Activated CD4-positive, alpha-beta T cell treated with anti-CD3 and anti-CD28 coated beads, Interleukin-2, amount 10 ng/mL, durations not matched to agents 7 days and 5 days (primary cell): Measurements from ENCODE around the gene SPANXN4. TPM values are rescaled to one million over a fixed set of nuclear protein-coding genes. Genes with fewer than 3 reads are reported as not detected.

Source experiments
- CTCF ChIA-PET: fragments of 350-600 bp; sonication (Branson Sonifier 250); formaldehyde crosslinking; loops from one replicate; lab custom pipeline; 2021; ENCODE audit warnings: antibody characterized with exemption; lab: Charles Lee
- POLR2A ChIA-PET: fragments of 350-600 bp; sonication (Branson Sonifier 250); formaldehyde crosslinking; loops from one replicate; lab custom pipeline; 2021; ENCODE audit warnings: antibody characterized with exemption; lab: Charles Lee
- DNase-seq: peaks from one replicate; pipeline ENCODE4 v3.0.0-alpha.2; 2020
- H3K27ac Mint-ChIP-seq: one replicate; pipeline ENCODE4 v1.8.0; 2021; ENCODE audit warnings: mild to moderate bottlenecking, moderate library complexity, mixed read lengths
- H3K27me3 Mint-ChIP-seq: one replicate; pipeline ENCODE4 v1.8.0; 2021; ENCODE audit warnings: mixed read lengths
- H3K36me3 Mint-ChIP-seq: one replicate; pipeline ENCODE4 v1.8.0; 2021; ENCODE audit warnings: low read depth, mixed read lengths
- H3K4me1 Mint-ChIP-seq: one replicate; pipeline ENCODE4 v1.8.0; 2021; ENCODE audit warnings: mixed read lengths
- H3K4me3 Mint-ChIP-seq: one replicate; pipeline ENCODE4 v1.8.0; 2021; ENCODE audit warnings: mild to moderate bottlenecking, moderate library complexity, mixed read lengths
- H3K9me3 Mint-ChIP-seq: one replicate; pipeline ENCODE4 v1.8.0; 2021; ENCODE audit warnings: mixed read lengths
- total RNA-seq, 2 experiments: library from RNA; stranded (reverse); gene quantifications; one replicate each; pipeline ENCODE4 v1.2.3, GENCODE V29; 2021

SPANXN4 gene, protein sequence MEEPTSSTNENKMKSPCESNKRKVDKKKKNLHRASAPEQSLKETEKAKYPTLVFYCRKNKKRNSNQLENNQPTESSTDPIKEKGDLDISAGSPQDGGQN
- not detected for total RNA-seq

DNA sequence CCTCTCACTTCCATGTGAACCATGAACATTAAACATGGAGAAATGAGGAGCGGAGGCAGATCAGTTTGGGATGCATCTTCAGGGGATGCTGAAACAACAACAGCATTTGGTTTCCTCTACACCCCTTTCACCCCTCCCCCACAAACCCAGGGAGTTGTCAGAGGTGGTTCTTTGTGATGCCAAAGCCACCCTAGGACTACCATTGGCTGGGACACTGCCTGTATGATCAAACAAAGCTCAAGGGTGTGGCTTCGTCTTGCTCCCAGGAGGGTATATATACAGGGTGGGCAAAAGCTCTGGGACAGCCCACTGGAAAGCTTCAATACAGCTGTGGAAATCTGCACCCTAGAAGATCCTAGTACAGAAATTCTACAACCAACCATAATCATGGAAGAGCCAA is at the start of gene SPANXN4:
Gene SPANXN4, plus strand, starts transcription at position 301 of the 400 bp plus-strand sequence. Its CDS starts 87 bp downstream, at position 388.
- Mint-ChIP-seq H3K27ac (no peak within 1 kb of the TSS), H3K4me1 (no peaks in the 10 kb centered on the region), H3K9me3 (peaks cover 2% of the 10 kb centered on the region), H3K4me3 (no peak within 1 kb of the TSS), H3K36me3 (no peaks in the 10 kb centered on the region), H3K27me3 (no peaks in the 10 kb centered on the region)
- POLR2A ChIA-PET = no interaction called here
- no peak for DNase-seq
- CTCF ChIA-PET = no interaction called here

DNA sequence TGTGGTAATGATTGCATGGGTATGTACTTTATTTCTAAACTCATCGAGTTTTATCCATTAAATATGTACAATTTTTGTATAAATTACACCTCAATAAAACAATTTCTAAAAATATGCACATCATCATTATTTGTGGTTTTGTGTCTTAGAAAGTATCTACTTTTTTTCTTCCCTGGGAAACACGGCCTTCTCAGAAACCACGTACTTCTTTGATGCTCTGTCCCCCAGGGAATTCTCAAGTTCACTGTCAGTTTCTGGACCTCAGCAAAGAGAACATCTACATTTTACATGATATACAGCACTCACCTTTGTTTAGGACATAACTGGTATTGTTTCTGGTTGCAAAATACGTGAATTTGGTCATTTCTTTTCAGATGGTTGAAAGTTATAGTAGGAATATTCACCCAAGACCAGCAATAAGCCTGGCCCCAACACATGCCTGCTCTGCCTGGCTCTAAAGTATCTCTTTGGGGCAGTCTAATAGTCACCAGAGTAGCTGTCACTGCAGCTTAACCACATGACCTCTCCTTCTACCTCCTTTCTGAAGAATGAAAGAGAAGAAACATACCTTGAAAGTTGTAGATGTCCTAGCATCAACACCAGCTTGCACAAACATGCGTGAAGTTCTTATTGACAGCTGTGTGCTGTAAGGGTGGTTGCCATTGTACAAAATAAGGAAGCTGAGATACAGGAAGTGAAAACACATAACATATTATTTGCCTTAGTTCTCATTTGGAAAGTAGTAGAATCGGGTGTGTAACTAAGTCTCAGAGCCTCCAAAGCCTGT is 48.4 kb upstream of the SPANXN4 start:
- H3K4me3 Mint-ChIP-seq = no peak overlapping the region
- POLR2A ChIA-PET = no interaction called here
- no peaks in the 10 kb centered on the region for H3K36me3 Mint-ChIP-seq
- CTCF ChIA-PET = no interaction called here
- H3K27me3 Mint-ChIP-seq = no peaks in the 10 kb centered on the region
- H3K27ac Mint-ChIP-seq = no peak overlapping the region
- peaks cover 5% of the 10 kb centered on the region for H3K9me3 Mint-ChIP-seq
- no peaks in the 10 kb centered on the region for H3K4me1 Mint-ChIP-seq
- no peak for DNase-seq

DNA sequence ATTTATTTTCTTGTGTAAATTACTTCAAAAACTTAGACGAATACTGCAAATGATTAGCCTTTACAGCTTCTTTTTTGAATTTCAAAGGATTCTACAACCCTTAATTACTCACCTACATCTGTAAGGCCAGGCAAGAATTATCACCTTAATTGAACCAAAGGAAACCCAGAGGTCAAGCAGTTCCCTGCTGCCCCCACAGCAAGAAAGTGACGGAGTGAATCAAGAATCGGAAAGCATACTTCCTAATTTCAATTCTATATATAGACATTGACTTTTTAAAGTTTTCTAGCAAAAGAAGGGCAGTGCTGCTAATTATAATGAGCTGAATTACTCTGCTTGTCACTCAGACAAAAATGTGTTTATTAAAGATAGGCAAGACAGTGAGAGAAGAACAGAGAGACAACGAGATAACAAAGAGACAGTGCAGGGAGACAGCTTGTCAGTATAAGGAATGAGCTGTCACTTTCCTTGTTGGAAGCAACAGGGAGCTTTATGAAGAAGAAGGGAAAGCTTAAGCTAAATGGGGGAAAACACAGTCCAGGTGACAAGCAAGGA is 47.5 kb upstream of the SPANXN4 start:
- H3K36me3 Mint-ChIP-seq = no peaks in the 10 kb centered on the region
- DNase-seq = no peak
- CTCF ChIA-PET = interaction anchor here (0.6 kb wide), 1 partner anchor 1666 kb away, joined by 3 read pairs; no protein-coding TSS in a partner anchor
- no peak overlapping the region for H3K27ac Mint-ChIP-seq
- POLR2A ChIA-PET = no interaction called here
- H3K4me3 Mint-ChIP-seq = no peak overlapping the region
- peaks cover 5% of the 10 kb centered on the region for H3K9me3 Mint-ChIP-seq
- H3K4me1 Mint-ChIP-seq = no peaks in the 10 kb centered on the region
- H3K27me3 Mint-ChIP-seq = no peaks in the 10 kb centered on the region

DNA sequence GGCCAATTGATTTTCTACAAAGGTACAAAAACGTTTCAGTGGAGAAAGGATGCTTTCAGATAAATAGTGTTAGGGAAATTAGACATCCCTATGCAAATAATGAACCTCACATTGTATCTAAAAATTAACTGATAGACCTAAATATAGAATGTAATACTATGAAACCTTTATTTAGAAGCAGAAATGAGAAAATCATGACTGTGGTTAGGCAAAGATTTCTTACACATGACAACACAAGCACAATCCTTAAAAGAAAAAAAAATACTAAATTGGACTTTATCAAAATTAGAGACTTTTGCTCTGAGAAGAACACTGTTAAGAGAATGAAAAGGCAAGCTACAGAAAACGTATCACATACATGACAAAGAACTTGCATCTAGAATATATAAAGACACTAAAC is 43.0 kb upstream of the SPANXN4 start:
- Mint-ChIP-seq H3K27me3 (no peaks in the 10 kb centered on the region), H3K9me3 (peaks cover 5% of the 10 kb centered on the region), H3K4me1 (no peaks in the 10 kb centered on the region), H3K36me3 (no peaks in the 10 kb centered on the region), H3K4me3 (no peak overlapping the region), H3K27ac (no peak overlapping the region)
- POLR2A ChIA-PET = no interaction called here
- DNase-seq = no peak
- CTCF ChIA-PET = no interaction called here

DNA sequence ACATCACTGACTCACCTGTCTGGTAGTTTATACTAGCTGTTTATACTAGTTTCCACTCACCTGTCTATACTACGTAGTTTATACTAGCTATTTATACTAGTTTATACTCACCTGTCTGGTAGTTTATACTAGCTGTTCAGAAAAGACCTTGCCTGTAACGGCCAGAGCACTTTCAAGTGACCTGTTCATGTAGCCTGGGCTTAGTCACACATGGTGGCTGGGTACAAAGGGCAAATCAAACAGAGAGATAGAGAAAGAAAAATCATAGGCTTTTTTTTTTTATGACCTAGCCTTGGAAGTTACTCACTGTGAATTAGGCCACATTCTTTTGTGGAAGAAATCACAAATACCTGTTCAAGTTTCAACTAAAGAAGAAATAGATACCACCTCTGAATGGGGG is 30.7 kb upstream of the SPANXN4 start:
- DNase-seq = no peak
- Mint-ChIP-seq H3K4me1 (no peaks in the 10 kb centered on the region), H3K36me3 (no peaks in the 10 kb centered on the region), H3K9me3 (no peaks in the 10 kb centered on the region), H3K27ac (no peak overlapping the region), H3K27me3 (no peaks in the 10 kb centered on the region), H3K4me3 (no peak overlapping the region)
- CTCF ChIA-PET = no interaction called here
- POLR2A ChIA-PET = no interaction called here

DNA sequence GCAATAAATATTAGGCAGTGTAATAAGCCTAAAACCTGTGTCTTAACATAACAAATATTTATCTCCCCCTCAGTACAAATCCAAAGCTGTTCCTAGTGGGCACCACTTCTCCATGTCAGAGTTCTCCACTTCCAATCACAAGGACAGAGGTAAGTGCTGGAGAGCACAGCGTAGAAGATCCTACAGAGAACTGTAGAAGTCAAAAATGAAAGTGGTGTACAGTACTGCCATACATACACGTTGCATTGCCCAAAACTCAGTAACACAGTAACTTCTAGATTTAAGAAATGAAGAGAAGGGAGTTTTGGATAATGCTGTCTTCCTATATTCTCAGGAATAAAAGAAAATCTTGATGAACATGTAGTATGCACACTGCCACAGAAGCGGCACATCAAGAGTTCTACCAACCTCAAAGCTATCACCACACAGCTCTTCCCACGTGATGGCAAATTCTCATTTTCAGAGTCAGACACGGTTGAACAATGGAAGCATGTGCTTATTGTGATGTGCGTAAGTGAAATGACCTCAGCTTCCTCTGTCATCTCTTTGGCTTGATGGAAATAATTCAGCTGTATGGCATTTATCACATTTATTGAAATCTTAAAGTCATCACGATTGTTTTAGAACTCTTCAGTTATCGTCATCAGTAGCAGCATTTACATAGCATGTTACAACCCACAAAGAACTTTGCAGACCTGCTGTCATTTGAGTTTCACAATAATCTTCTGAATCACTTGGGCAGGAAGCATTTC is 27.1 kb upstream of the SPANXN4 start:
- no peaks in the 10 kb centered on the region for H3K9me3 Mint-ChIP-seq
- DNase-seq = no peak
- ChIA-PET CTCF (interaction anchor here (1.2 kb wide), 1 partner anchor 77 kb away, joined by 4 read pairs; no protein-coding TSS in a partner anchor), POLR2A (no interaction called here)
- no peak overlapping the region for H3K27ac Mint-ChIP-seq
- no peaks in the 10 kb centered on the region for H3K36me3 Mint-ChIP-seq
- H3K4me1 Mint-ChIP-seq = no peaks in the 10 kb centered on the region
- H3K27me3 Mint-ChIP-seq = no peaks in the 10 kb centered on the region
- H3K4me3 Mint-ChIP-seq = no peak overlapping the region

DNA sequence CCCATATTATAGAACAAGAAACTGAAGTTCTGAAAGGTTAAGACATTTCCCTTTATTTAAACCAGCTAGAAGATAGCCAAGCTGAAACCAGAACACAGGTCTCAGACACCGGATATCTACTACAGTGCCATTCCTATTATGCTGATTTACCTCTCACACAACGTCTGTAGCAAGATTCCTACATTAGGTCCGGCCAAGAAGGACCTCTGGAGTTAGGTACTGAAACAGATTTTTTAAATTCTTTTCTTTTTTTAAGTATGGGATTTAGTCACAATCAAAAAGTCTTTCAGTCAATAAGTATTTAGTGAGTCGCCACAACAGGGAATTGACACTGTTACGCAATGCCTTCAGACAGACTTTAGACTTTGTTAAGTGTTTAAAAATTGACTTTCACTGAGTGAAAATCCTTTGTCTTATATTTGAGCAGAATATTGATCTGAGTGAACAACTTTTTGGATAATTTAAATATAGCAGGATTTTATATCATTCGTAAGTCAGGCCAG is 26.5 kb upstream of the SPANXN4 start:
- CTCF ChIA-PET = interaction anchor here (1.2 kb wide), 1 partner anchor 77 kb away, joined by 4 read pairs; no protein-coding TSS in a partner anchor
- H3K27ac Mint-ChIP-seq = no peak overlapping the region
- POLR2A ChIA-PET = no interaction called here
- H3K4me1 Mint-ChIP-seq = no peaks in the 10 kb centered on the region
- H3K27me3 Mint-ChIP-seq = no peaks in the 10 kb centered on the region
- H3K36me3 Mint-ChIP-seq = no peaks in the 10 kb centered on the region
- DNase-seq = no peak
- no peaks in the 10 kb centered on the region for H3K9me3 Mint-ChIP-seq
- H3K4me3 Mint-ChIP-seq = no peak overlapping the region

DNA sequence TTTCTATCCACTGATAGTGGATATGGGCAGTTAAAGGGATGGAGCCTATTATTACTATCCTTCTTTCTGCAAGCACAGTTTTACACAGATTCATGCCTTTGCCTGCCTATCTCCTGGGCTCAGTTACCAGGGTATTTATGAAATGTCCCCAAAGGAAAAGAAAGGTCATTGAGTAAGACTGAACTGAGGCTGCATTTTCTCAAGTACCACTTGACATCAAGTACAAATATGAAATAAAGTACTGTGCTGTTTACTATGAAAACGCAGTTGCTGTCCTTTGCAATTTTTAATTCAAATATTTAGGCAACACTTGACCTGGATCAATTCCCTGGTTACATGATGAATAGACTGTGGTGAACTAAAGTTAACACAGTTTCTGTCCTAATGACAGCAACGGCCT is 23.5 kb upstream of the SPANXN4 start:
- CTCF ChIA-PET = no interaction called here
- no peak for DNase-seq
- Mint-ChIP-seq H3K27ac (no peak overlapping the region), H3K9me3 (no peaks in the 10 kb centered on the region), H3K36me3 (no peaks in the 10 kb centered on the region), H3K27me3 (no peaks in the 10 kb centered on the region), H3K4me1 (no peaks in the 10 kb centered on the region), H3K4me3 (no peak overlapping the region)
- POLR2A ChIA-PET = no interaction called here

DNA sequence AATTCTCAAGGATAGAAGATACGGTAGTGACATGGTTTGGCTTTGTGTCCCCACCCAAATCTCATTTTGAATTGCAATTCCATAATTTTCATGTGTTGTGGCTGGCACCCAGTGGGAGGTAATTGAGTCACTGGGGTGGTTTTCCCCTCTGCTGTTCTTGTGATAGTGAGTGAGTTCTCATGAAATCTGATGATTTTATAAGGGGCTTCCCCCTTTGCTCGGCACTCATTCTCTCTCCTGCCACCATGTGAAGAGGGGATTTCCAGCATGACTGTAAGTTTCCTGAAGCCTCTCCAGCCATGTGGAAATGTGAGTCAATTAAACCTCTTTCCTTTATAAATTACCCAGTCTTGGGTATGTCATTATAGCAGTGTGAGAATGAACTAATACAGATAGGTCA is 8.5 kb upstream of the SPANXN4 start:
- no peaks in the 10 kb centered on the region for H3K36me3 Mint-ChIP-seq
- no peak overlapping the region for H3K27ac Mint-ChIP-seq
- CTCF ChIA-PET = no interaction called here
- POLR2A ChIA-PET = no interaction called here
- no peak overlapping the region for H3K4me3 Mint-ChIP-seq
- peaks cover 5% of the 10 kb centered on the region for H3K9me3 Mint-ChIP-seq
- H3K27me3 Mint-ChIP-seq = no peaks in the 10 kb centered on the region
- no peak for DNase-seq
- no peaks in the 10 kb centered on the region for H3K4me1 Mint-ChIP-seq

DNA sequence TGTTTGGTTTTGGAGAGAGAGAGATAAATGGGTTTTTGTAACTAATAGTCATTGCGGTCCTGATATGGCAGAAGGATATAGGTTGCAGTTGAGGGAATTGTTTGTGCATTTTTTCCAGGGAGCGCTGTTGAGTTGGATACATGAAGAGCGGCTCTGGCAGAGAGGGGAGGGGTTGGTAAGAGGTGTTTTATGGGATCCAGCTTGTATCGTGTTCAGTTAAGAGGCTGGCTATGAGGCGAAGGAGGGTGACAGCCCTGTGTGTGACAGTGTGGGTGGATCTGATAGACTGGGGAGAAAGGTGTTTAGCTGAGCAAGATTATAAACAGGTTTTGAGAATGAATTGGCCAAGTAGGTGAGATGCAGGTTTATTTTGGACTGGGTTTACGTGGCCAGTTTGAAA is 1.5 kb downstream of the SPANXN4 start:
- H3K9me3 Mint-ChIP-seq = peaks cover 5% of the 10 kb centered on the region
- ChIA-PET CTCF (no interaction called here), POLR2A (no interaction called here)
- H3K4me3 Mint-ChIP-seq = no peak overlapping the region
- H3K27ac Mint-ChIP-seq = no peak overlapping the region
- no peaks in the 10 kb centered on the region for H3K27me3 Mint-ChIP-seq
- no peaks in the 10 kb centered on the region for H3K36me3 Mint-ChIP-seq
- DNase-seq = no peak
- H3K4me1 Mint-ChIP-seq = no peaks in the 10 kb centered on the region

DNA sequence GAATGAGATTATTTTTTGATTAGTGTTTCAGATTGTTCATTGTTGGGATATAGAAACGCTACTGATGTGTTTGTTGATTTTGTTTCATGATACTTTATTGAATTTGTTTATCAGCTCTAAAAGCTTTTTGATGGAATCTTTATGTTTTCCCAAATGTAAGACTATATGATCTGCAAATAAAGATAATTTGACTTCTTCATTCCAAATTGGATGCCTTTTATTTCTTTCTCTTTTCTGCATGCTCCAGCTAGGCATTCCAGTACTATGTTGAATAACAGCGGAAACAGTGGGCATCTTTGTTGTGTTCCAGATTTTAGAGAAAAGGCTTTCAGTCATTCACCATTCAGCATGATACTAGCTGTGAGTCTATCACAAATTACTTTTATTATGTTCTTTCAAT is 21.8 kb downstream of the SPANXN4 start:
- H3K27ac Mint-ChIP-seq = no peak overlapping the region

DNA sequence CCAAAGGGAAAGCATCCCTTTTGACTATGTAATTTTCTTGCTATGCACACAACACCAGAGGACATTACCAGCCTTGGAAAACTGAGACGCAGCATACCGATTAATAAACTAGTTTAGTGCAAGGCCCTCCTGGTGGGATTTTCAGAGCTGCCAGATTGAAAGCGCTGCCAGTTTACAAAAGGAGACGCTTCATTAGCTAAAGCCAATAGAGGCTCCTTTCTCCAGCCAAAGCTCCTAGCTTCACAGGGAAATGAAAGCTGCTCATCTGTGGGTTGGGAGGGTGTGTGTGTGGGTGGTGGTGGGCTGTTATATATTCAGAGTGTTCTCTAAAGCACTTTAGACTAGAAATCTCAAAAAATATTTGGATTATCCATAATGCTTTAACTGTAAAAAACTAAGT is 32.4 kb downstream of the SPANXN4 start:
- Mint-ChIP-seq H3K9me3 (no peaks in the 10 kb centered on the region), H3K27ac (no peak overlapping the region), H3K4me1 (no peaks in the 10 kb centered on the region), H3K4me3 (no peak overlapping the region), H3K36me3 (no peaks in the 10 kb centered on the region), H3K27me3 (no peaks in the 10 kb centered on the region)
- ChIA-PET CTCF (no interaction called here), POLR2A (no interaction called here)
- DNase-seq = no peak

More for the DNA sequence above, 21.8 kb downstream of the SPANXN4 start:
- Mint-ChIP-seq H3K36me3 (no peaks in the 10 kb centered on the region), H3K4me1 (no peaks in the 10 kb centered on the region), H3K27me3 (no peaks in the 10 kb centered on the region), H3K9me3 (peaks cover 2% of the 10 kb centered on the region), H3K4me3 (no peak overlapping the region)
- no peak for DNase-seq
- ChIA-PET CTCF (no interaction called here), POLR2A (no interaction called here)

DNA sequence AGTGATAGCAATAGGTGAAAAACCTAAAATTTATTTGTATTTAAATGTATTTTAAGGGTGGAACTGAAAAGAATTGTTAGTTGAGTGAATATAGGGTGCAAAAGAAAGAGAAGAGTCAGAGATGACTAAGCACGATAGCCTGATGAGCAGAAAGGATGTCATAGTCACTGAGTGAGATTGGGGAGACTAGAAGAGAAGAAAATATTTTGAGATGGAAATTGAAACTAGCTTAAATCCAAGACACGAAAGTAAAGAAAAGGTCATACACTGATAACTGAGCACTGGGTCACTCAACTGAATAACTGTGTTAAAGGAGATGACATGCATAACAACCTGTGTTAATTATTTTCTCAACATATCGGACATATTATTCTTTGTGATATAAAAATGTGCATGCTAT is 55.5 kb downstream of the SPANXN4 start:
- Mint-ChIP-seq H3K9me3 (peaks cover 6% of the 10 kb centered on the region), H3K4me1 (no peaks in the 10 kb centered on the region), H3K27me3 (no peaks in the 10 kb centered on the region), H3K27ac (no peak overlapping the region), H3K4me3 (no peak overlapping the region), H3K36me3 (no peaks in the 10 kb centered on the region)
- no peak for DNase-seq
- ChIA-PET POLR2A (no interaction called here), CTCF (no interaction called here)
